ENCODE measurements around the gene CENPF. TPM values are rescaled to one million over a fixed set of nuclear protein-coding genes. Genes with fewer than 3 reads are reported as not detected.

The CENPF gene
- total and polyA plus RNA-seq, 11 donors = 0.04 to 8.8 (median 0.70) TPM

DNA sequence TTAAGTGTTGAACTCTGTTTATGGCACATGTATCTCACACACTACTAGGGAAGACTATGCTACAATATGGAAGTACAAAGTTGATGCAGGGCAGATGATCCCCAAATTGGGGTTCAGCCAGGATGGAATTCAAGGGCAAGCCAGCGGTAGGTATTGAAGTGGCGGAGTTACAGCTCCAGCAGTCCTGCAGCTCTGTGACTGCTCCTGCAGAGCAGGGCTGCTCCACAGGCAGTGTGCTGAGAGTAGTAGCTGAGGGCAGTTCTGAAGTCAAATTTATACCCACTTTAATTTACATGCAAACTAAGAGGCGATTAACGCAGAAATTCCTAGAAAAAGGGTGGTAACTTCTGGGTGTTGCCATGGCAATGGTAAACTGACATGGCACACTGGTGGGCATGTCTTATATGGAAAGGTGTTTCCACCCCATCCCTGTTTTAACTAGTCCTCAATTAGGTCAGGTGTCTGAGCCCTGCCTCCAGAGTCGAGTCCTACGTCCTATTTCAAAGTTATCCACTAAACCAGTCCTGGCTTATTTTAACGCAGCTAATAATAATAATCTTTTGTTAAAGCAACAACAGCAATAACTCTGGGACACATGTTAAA, 20.6 kb upstream of the CENPF start:
- DNase-seq (no peak), ATAC-seq (no peak)
- Histone ChIP-seq H3K27me3 (no peaks in the 10 kb centered on the region), H3K9me3 (peaks cover 0 to 2% (median 0%) of the 10 kb centered on the region in 12 donors), H3K4me3 (no peak overlapping the region), H3K36me3 (no peaks in the 10 kb centered on the region), H3K4me1 (peaks cover 0 to 4% (median 0%) of the 10 kb centered on the region in 12 donors), H3K27ac (no peak overlapping the region)
- intact Hi-C loops (cut with DNase I) = loop anchor here in 6 of 10 donors (5.0 to 10.0 kb wide), 6 partner anchors 195 to 370 kb away; no protein-coding TSS in a partner anchor
- TF ChIP-seq CTCF (IDR thresholded peaks at IDR 0.05) (no peak), POLR2A (IDR thresholded peaks at IDR 0.05) (no peak)
- 71 to 82% (median 80%) methylated on average over 7 of the region's 7 CpGs for WGBS, 4 donors

GRCh38 chr1:214583113-214583512, 19.9 kb upstream of the CENPF start:
- intact Hi-C loops (cut with DNase I) = loop anchor here in 6 of 10 donors (5.0 to 10.0 kb wide), 6 partner anchors 196 to 371 kb away; no protein-coding TSS in a partner anchor
- whole genome bisulfite sequencing, 4 donors = 84 to 89% (median 86%) methylated on average over 6 of the region's 6 CpGs
- no peak overlapping the region for H3K27ac ChIP-seq
- no peak overlapping the region for H3K4me3 ChIP-seq
- TF ChIP-seq CTCF (IDR thresholded peaks at IDR 0.05) = no peak
- no peak for TF ChIP-seq POLR2A (IDR thresholded peaks at IDR 0.05)
- no peaks in the 10 kb centered on the region for H3K36me3 ChIP-seq
- no peak for DNase-seq
- no peaks in the 10 kb centered on the region for H3K9me3 ChIP-seq
- ATAC-seq = no peak
- H3K4me1 ChIP-seq = peaks cover 0 to 4% (median 0%) of the 10 kb centered on the region in 12 donors
- H3K27me3 ChIP-seq = no peaks in the 10 kb centered on the region

DNA sequence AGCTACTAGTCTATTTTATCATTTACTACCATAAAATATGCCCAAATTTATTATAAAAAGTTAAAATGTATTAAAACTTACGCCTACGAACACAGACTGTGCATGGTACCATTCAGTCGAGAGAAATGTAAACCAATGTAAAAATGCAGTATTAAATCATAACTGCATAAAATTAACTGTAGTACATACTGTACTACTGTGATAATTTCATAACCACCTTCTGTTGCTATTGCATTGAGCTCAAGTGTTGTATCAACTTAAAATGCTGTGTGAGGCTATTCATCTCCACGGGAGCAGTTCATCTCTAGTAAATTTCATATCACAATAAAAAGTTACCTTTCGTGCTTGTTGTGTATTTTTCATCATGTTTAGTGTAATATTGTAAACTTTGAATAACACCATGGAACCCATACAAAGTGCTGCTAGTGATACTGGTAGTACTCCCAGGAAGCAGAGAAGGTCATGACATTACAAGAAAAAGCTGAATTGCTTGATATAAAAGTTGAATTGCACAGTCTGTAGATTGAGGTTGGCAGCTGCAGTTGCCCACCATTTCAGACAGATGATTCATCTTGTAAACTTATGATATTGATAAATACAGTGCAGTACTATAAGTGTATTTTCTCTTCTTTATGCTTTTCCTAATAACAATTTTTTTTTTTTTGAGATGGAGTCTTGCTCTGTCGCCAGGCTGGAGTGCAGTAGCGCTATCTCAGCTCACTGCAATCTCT, 19.0 kb upstream of the CENPF start:
- WGBS, 4 donors = 89 to 95% (median 92%) methylated on average over 7 of the region's 7 CpGs
- H3K9me3 ChIP-seq = no peaks in the 10 kb centered on the region
- peaks cover 0 to 4% (median 0%) of the 10 kb centered on the region in 12 donors for H3K4me1 ChIP-seq
- H3K4me3 ChIP-seq = no peak overlapping the region
- no peak for DNase-seq
- TF ChIP-seq POLR2A (IDR thresholded peaks at IDR 0.05) (no peak), CTCF (IDR thresholded peaks at IDR 0.05) (no peak)
- no peak for ATAC-seq
- H3K27ac ChIP-seq = no peak overlapping the region
- no peaks in the 10 kb centered on the region for H3K36me3 ChIP-seq
- H3K27me3 ChIP-seq = no peaks in the 10 kb centered on the region
- intact Hi-C loops (cut with DNase I) = loop anchor here in 9 of 10 donors (2.0 to 10.0 kb wide), 8 partner anchors 195 to 372 kb away; no protein-coding TSS in a partner anchor

Measured in heart left ventricle (tissue), 16 donors.